Neural cell (in vitro differentiated cells): ENCODE results near the gene ARF5.

Experiments
- CTCF ChIP-seq: fragments of 450-650 bp; IDR thresholded peaks from 2 replicates; pipeline ENCODE4 v1.5.1; 2014; ENCODE audit warnings: antibody characterized with exemption, mild to moderate bottlenecking, moderate library complexity; ENCODE audit not compliant: poor library complexity, severe bottlenecking
- POLR2AphosphoS5 ChIP-seq: IDR thresholded peaks from 2 replicates; pipeline ENCODE4 v1.6.1; 2012
- RAD21 ChIP-seq: fragments of 450-650 bp; conservative IDR thresholded peaks from 2 replicates; pipeline ENCODE4 v1.6.1; 2014; ENCODE audit warnings: antibody characterized with exemption, mild to moderate bottlenecking, moderate library complexity
- TAF1 ChIP-seq: IDR thresholded peaks from 2 replicates; pipeline ENCODE4 v1.6.1; 2012; ENCODE audit warnings: low read depth

GRCh38 chr7:127625331-127625730, 37.1 kb downstream of the ARF5 start:
- TF ChIP-seq CTCF (no peak), POLR2AphosphoS5 (no peak), TAF1 (no peak), RAD21 (no peak)
